ENCODE results near the gene RORB. TPM values are rescaled to one million over a fixed set of nuclear protein-coding genes. Genes with fewer than 3 reads are reported as not detected.

RORB gene
- polyA plus RNA-seq, 1 donor: 0.16 TPM

DNA sequence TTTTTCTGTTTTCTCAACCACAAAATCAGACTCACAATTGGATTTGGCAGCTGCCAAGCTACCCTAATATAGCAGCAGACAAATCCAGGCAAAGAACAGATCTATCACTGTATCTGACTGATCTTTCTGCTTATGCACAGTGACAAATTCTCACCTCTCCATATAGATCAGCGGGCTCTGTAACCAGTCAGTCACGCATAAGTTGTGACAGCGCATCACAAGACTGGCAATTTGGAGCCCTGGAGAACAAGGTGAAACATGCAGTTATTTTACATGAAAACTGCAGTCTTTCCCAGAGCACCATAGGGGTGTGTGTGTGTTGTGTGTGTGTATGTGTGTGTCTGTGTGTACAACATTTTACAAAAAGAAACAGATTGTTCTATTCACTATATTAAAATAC is 37.7 kb downstream of the RORB start:
- no peak for DNase-seq
- H3K36me3 ChIP-seq (ENCODE audit: control insufficient read depth, insufficient read depth, low read length): no peaks in the 10 kb centered on the region
- no CpG with 5 or more reads among the region's 3 CpGs for WGBS (ENCODE audit: insufficient coverage, low lambda C conversion rate)

DNA sequence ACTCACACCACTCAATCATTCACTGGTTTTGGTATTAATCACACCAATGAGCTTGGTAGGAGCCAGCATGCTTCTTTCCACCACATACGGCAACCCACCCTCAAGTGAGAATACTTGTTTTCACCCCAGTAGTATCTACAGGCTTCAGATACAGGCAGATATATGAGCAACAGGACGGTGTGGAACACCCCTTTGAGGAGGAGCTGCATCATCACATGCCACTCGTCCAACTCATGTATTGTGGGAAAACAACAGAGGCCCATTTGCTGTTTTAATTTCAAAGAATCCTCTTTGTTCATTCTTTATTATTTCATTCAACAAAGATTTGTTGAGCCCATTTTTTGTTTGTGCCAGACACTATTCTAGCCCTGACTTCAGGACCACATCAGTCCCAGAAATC is 46.0 kb downstream of the RORB start:
- Histone ChIP-seq H3K27ac (ENCODE audit: low read length) (no peak overlapping the region), H3K9me3 (ENCODE audit: control insufficient read depth, low read depth, low read length) (no peaks in the 10 kb centered on the region), H3K36me3 (ENCODE audit: control insufficient read depth, insufficient read depth, low read length) (no peaks in the 10 kb centered on the region), H3K27me3 (ENCODE audit: control insufficient read depth, insufficient read depth, low read length) (peaks cover 3% of the 10 kb centered on the region), H3K4me1 (ENCODE audit: control insufficient read depth, insufficient read depth, low read length) (no peaks in the 10 kb centered on the region), H3K4me3 (ENCODE audit: low read length) (no peak overlapping the region)
- no peak for DNase-seq
- WGBS (ENCODE audit: insufficient coverage, low lambda C conversion rate): no CpG with 5 or more reads among the region's 3 CpGs

More for the DNA sequence above, 37.7 kb downstream of the RORB start:
- no peaks in the 10 kb centered on the region for H3K9me3 ChIP-seq (ENCODE audit: control insufficient read depth, low read depth, low read length)
- H3K27ac ChIP-seq (ENCODE audit: low read length): no peak overlapping the region
- H3K4me1 ChIP-seq (ENCODE audit: control insufficient read depth, insufficient read depth, low read length): no peaks in the 10 kb centered on the region
- H3K4me3 ChIP-seq (ENCODE audit: low read length): no peak overlapping the region
- no peaks in the 10 kb centered on the region for H3K27me3 ChIP-seq (ENCODE audit: control insufficient read depth, insufficient read depth, low read length)

DNA sequence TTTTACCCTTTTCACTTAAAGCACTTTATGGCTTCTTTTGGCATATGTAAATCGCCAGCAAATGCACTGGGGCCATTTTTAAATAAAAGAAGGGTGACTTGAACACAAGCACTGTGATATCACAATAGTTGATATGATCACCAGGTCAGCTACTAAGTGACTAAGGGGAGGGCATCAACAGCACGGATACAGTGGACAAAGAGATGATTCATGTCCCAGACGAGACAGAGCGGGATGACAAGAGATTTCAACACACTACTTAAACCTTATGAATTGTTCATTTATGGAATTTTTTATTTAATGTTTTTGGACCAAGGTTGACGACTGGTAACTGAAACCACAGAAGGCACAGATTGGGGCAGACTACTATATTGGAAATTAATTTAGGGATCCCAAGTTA is 54.1 kb downstream of the RORB start:
- no peak for DNase-seq
- Histone ChIP-seq H3K36me3 (ENCODE audit: control insufficient read depth, insufficient read depth, low read length) (no peaks in the 10 kb centered on the region), H3K27me3 (ENCODE audit: control insufficient read depth, insufficient read depth, low read length) (peaks cover 5% of the 10 kb centered on the region), H3K9me3 (ENCODE audit: control insufficient read depth, low read depth, low read length) (no peaks in the 10 kb centered on the region), H3K27ac (ENCODE audit: low read length) (no peak overlapping the region), H3K4me1 (ENCODE audit: control insufficient read depth, insufficient read depth, low read length) (peaks cover 10% of the 10 kb centered on the region), H3K4me3 (ENCODE audit: low read length) (no peak overlapping the region)
- 93% methylated on average over 2 of the region's 5 CpGs for WGBS (ENCODE audit: insufficient coverage, low lambda C conversion rate)

DNA sequence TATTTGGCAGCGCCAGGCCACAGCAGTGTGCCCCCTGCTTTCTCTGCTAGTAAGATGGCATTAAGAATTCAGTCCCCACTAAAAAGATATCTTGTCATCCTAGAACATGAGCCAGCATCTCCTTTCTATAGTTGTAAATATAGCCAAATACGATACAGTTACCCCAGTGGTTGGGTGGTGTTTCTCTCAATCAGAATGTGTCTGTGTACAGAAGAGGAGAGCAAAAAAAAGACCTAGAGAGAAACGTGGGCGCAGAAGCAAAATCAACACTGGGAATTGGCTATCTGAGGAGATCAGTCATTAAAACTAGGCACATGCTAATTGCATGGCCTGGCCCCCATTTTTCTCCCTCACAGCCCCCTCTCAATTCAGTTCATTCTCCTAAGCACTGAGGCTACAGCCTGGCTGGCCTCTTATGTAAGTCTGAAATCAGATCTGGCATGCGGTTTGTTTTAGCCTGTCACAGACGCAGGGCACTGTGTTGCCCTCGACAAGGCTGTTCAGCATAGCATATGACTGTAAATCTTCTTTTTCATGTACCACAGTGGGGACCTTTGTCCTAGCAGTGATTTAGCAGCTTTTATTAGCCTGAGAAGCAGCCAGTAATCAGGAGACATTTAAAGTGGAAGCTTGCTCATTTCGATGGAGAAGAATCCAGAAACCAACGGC is 57.8 kb downstream of the RORB start:
- no peak overlapping the region for H3K4me3 ChIP-seq (ENCODE audit: low read length)
- 10% methylated on average over 2 of the region's 9 CpGs for WGBS (ENCODE audit: insufficient coverage, low lambda C conversion rate)
- no peaks in the 10 kb centered on the region for H3K36me3 ChIP-seq (ENCODE audit: control insufficient read depth, insufficient read depth, low read length)
- H3K27ac ChIP-seq (ENCODE audit: low read length): no peak overlapping the region
- DNase-seq: peak; percentile 66 to 83
- H3K4me1 ChIP-seq (ENCODE audit: control insufficient read depth, insufficient read depth, low read length): peaks cover 11% of the 10 kb centered on the region
- no peaks in the 10 kb centered on the region for H3K9me3 ChIP-seq (ENCODE audit: control insufficient read depth, low read depth, low read length)
- H3K27me3 ChIP-seq (ENCODE audit: control insufficient read depth, insufficient read depth, low read length): peaks cover 5% of the 10 kb centered on the region

DNA sequence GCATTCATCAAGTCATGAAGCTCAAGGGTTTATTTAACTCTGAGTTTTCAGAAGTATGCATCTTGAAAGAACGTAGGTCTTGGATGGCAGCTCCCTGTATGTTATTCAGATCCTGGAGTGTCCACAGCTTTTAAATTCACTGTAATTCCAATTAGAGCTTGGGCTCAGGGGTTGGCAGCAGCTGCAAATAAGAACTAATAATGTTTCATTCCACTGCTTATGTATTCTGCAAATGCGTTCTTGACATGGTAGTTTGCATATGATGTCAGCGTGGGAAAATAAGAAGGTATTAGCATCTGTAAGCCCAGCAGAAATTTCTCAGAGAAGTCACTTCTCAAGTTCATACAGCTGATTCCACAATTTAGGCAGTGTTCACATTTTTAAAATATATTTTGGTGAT is 58.4 kb downstream of the RORB start:
- no peaks in the 10 kb centered on the region for H3K9me3 ChIP-seq (ENCODE audit: control insufficient read depth, low read depth, low read length)
- no peaks in the 10 kb centered on the region for H3K36me3 ChIP-seq (ENCODE audit: control insufficient read depth, insufficient read depth, low read length)
- no peak overlapping the region for H3K4me3 ChIP-seq (ENCODE audit: low read length)
- H3K27ac ChIP-seq (ENCODE audit: low read length): no peak overlapping the region
- peaks cover under 1% of the 10 kb centered on the region for H3K27me3 ChIP-seq (ENCODE audit: control insufficient read depth, insufficient read depth, low read length)
- peaks cover 11% of the 10 kb centered on the region for H3K4me1 ChIP-seq (ENCODE audit: control insufficient read depth, insufficient read depth, low read length)
- WGBS (ENCODE audit: insufficient coverage, low lambda C conversion rate): no CpG with 5 or more reads among the region's 3 CpGs
- DNase-seq: no peak

DNA sequence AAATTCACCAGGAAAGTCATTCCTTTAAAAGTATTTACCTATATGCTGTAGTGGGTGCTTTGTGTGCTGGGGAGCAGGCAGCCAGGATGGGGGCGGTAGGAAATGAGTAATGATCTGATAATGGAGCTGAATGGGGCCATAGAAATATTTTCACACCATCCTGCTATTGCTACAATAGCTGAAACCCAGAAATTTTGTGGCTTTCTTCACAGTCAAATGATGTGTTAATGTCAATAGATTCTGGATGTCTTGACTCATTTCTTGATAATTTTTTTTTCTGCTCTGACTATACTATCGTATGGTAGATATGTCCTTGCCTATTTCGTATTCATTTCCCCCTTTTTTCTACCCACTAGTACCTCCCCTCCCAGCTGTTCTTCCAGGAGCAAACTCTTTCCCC is 59.5 kb downstream of the RORB start:
- Histone ChIP-seq H3K27ac (ENCODE audit: low read length) (no peak overlapping the region), H3K36me3 (ENCODE audit: control insufficient read depth, insufficient read depth, low read length) (no peaks in the 10 kb centered on the region), H3K27me3 (ENCODE audit: control insufficient read depth, insufficient read depth, low read length) (no peaks in the 10 kb centered on the region), H3K4me3 (ENCODE audit: low read length) (no peak overlapping the region), H3K9me3 (ENCODE audit: control insufficient read depth, low read depth, low read length) (no peaks in the 10 kb centered on the region), H3K4me1 (ENCODE audit: control insufficient read depth, insufficient read depth, low read length) (peaks cover 11% of the 10 kb centered on the region)
- WGBS (ENCODE audit: insufficient coverage, low lambda C conversion rate): 90% methylated on average over 2 of the region's 3 CpGs
- no peak for DNase-seq

DNA sequence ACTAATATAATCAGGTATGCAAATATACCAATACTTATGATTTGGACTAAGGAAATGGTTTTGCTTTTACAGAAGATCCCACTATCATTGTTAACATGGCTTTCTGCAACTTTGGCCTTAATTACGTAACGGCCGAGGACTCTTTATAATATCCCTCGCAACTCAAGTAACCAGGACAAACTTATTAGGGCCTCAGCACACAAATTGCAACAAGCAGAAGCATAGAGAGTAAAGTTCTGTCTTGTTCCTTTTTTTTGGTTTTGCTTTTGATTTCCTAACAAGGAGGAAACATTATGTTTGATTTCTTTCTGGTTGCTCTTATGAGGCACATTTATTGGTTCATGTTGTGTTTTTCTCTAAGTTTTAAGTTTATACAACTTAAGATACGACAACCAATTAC is 60.4 kb downstream of the RORB start:
- Histone ChIP-seq H3K27ac (ENCODE audit: low read length) (no peak overlapping the region), H3K27me3 (ENCODE audit: control insufficient read depth, insufficient read depth, low read length) (no peaks in the 10 kb centered on the region), H3K4me3 (ENCODE audit: low read length) (no peak overlapping the region), H3K4me1 (ENCODE audit: control insufficient read depth, insufficient read depth, low read length) (peaks cover 11% of the 10 kb centered on the region), H3K9me3 (ENCODE audit: control insufficient read depth, low read depth, low read length) (no peaks in the 10 kb centered on the region), H3K36me3 (ENCODE audit: control insufficient read depth, insufficient read depth, low read length) (no peaks in the 10 kb centered on the region)
- 89% methylated on average over 1 of the region's 5 CpGs for WGBS (ENCODE audit: insufficient coverage, low lambda C conversion rate)
- DNase-seq: peak; percentile 9 to 36

DNA sequence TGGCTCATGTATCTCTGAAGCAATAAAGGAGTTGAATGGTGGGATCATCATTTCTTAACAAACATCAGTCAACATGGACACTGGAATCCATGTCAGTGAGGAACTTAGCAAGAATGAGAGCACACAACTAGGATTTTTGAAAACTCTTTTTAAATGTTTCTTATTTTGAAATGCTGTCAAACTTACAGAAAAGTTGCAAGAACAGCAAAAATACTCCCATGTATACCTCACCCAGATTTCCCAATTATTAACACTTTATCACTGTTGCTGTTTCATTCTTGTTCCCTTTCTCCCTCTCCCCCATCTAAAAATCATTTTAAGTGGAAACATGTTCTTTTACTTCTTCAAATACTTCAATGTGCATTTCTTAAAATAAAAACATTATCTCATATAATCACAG is 65.5 kb downstream of the RORB start:
- Histone ChIP-seq H3K4me3 (ENCODE audit: low read length) (no peak overlapping the region), H3K9me3 (ENCODE audit: control insufficient read depth, low read depth, low read length) (no peaks in the 10 kb centered on the region), H3K27me3 (ENCODE audit: control insufficient read depth, insufficient read depth, low read length) (no peaks in the 10 kb centered on the region), H3K27ac (ENCODE audit: low read length) (no peak overlapping the region), H3K4me1 (ENCODE audit: control insufficient read depth, insufficient read depth, low read length) (no peaks in the 10 kb centered on the region), H3K36me3 (ENCODE audit: control insufficient read depth, insufficient read depth, low read length) (no peaks in the 10 kb centered on the region)
- DNase-seq: no peak

DNA sequence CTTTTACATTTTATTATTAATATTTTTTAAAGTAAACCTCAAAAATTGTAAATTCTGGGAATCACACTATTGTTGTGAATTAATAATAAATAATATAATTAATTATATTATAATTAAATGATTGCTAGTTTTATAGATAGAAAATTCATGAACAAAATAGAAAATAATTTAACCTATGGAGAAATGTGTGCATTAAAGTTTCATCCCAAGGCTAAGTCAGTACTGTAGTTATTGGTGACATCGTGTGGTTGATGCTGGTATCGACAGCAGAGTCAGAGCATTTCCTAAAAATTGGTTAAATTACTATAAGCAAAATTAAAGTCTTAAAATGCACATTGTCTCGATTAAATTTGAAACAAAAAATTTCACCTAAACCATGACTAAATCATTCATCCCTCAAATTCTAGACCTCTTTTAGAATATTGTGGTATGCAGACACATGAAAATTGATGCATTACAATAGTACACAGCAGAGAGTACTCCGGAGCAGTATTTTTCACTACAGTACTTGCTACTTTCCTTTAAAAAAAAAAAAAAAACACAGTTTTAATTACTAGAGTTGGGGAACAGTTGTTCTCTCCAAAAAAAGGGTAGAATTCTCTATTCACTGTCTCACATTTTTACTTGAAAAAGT is 73.9 kb downstream of the RORB start:
- Histone ChIP-seq H3K27ac (ENCODE audit: low read length) (no peak overlapping the region), H3K36me3 (ENCODE audit: control insufficient read depth, insufficient read depth, low read length) (no peaks in the 10 kb centered on the region), H3K9me3 (ENCODE audit: control insufficient read depth, low read depth, low read length) (no peaks in the 10 kb centered on the region), H3K27me3 (ENCODE audit: control insufficient read depth, insufficient read depth, low read length) (peaks cover 3% of the 10 kb centered on the region), H3K4me3 (ENCODE audit: low read length) (no peak overlapping the region), H3K4me1 (ENCODE audit: control insufficient read depth, insufficient read depth, low read length) (no peaks in the 10 kb centered on the region)
- DNase-seq: no peak
- WGBS (ENCODE audit: insufficient coverage, low lambda C conversion rate): 48% methylated on average over 2 of the region's 4 CpGs

DNA sequence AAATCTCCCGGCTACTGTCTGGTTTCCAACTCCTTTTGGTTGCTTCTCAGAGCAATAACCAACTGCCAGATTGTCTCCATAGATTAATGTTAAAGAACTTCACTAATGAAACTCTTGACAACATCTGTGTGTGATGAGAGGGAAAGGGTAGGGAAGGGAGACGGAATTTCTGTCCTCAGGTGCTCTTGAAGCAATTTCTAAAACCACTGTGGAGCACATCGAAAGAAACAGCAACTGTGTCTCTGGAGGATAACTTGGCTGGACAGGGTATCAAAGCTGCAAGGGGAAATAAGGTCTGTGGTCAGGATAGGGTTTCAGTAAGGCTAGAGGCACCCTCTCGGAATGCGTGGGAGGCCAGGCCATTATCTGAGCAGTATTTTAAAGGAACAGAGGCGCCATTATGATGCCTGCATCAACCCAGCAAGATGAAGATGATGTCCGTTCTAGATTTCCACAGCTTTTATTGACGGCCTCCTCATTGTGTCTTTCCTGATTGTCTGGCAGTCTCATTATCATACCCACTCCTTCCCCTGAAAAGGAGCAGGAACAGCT is 76.6 kb downstream of the RORB start:
- H3K27me3 ChIP-seq (ENCODE audit: control insufficient read depth, insufficient read depth, low read length): peaks cover 3% of the 10 kb centered on the region
- no peaks in the 10 kb centered on the region for H3K9me3 ChIP-seq (ENCODE audit: control insufficient read depth, low read depth, low read length)
- DNase-seq: no peak
- 70% methylated on average over 2 of the region's 8 CpGs for WGBS (ENCODE audit: insufficient coverage, low lambda C conversion rate)
- no peak overlapping the region for H3K27ac ChIP-seq (ENCODE audit: low read length)
- H3K36me3 ChIP-seq (ENCODE audit: control insufficient read depth, insufficient read depth, low read length): no peaks in the 10 kb centered on the region
- H3K4me1 ChIP-seq (ENCODE audit: control insufficient read depth, insufficient read depth, low read length): no peaks in the 10 kb centered on the region
- no peak overlapping the region for H3K4me3 ChIP-seq (ENCODE audit: low read length)

DNA sequence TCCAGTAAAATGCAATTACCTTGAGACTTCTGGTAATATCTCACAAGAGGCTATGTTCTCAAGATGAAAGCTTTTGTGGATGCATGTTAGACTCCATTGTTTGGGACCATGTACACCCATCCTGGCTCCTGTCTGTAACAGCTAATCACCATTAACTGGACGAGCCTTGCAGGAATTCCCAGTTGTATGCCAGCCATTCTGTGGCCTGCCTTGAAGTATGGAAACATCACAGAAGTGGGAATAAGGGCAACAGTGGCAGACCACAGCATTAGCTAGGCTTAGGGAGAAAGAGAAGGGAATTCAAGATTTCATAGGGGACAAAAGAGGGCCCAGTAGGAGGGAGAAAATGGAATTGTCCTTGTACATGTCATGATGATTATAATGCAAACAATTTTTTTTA is 79.0 kb downstream of the RORB start:
- H3K27me3 ChIP-seq (ENCODE audit: control insufficient read depth, insufficient read depth, low read length): peaks cover 3% of the 10 kb centered on the region
- no CpG with 5 or more reads among the region's 1 CpG for WGBS (ENCODE audit: insufficient coverage, low lambda C conversion rate)

More for the DNA sequence above, 79.0 kb downstream of the RORB start:
- DNase-seq: no peak
- H3K36me3 ChIP-seq (ENCODE audit: control insufficient read depth, insufficient read depth, low read length): no peaks in the 10 kb centered on the region
- H3K27ac ChIP-seq (ENCODE audit: low read length): no peak overlapping the region
- H3K4me3 ChIP-seq (ENCODE audit: low read length): no peak overlapping the region
- no peaks in the 10 kb centered on the region for H3K9me3 ChIP-seq (ENCODE audit: control insufficient read depth, low read depth, low read length)
- H3K4me1 ChIP-seq (ENCODE audit: control insufficient read depth, insufficient read depth, low read length): no peaks in the 10 kb centered on the region

Measured in large intestine (tissue), 3 donors.